Heart right ventricle (tissue), 16 donors: ENCODE data around the gene UBE4B. TPM values are rescaled to one million over a fixed set of nuclear protein-coding genes. Genes with fewer than 3 reads are reported as not detected.

Source experiments
- ATAC-seq, 8 donors: fragments of 200-7000 bp; cut with Tn5 transposase; one replicate each; pipeline ENCODE4 v1.9.1; 2020; ENCODE audit warnings: mild to moderate bottlenecking in 8 of 8, moderate library complexity in 8 of 8, moderate number of reproducible peaks in 1 of 8
- DNase-seq, 2 donors: peaks; one replicate each; pipeline ENCODE4 v3.0.0-alpha.2; 2020
- H3K27ac ChIP-seq, 10 donors: fragments of 200-600 bp; sonication (generic) in 2 of 10; one replicate each; pipeline versions ENCODE4 v1.5.0 to v1.8.0; 2020 to 2022; ENCODE audit warnings: mild to moderate bottlenecking in 3 of 10
- H3K27me3 ChIP-seq, 7 donors: fragments of 200-600 bp; one replicate each; pipeline ENCODE4 v1.8.0; 2021 to 2022; ENCODE audit warnings: mild to moderate bottlenecking in 2 of 7
- H3K36me3 ChIP-seq, 9 donors: fragments of 200-600 bp; sonication (generic) in 1 of 9; one replicate each; pipeline versions ENCODE4 v1.5.0 to v1.8.0; 2020 to 2022; ENCODE audit warnings: mild to moderate bottlenecking in 2 of 9
- H3K4me1 ChIP-seq, 9 donors: fragments of 200-600 bp; sonication (generic) in 1 of 9; one replicate each; pipeline versions ENCODE4 v1.5.0 to v1.8.0; 2020 to 2022; ENCODE audit warnings: mild to moderate bottlenecking in 4 of 9
- H3K4me3 ChIP-seq, 10 donors: fragments of 200-600 bp; sonication (generic) in 2 of 10; one replicate each; pipeline versions ENCODE4 v1.5.0 to v1.8.0; 2020 to 2022; ENCODE audit warnings: mild to moderate bottlenecking in 7 of 10, moderate library complexity in 2 of 10
- H3K9me3 ChIP-seq, 11 donors: fragments of 200-600 bp in 10 of 11; sonication (generic) in 2 of 11; one replicate each; pipeline versions ENCODE4 v1.5.0 to v1.8.0; 2013 to 2022; ENCODE audit warnings: mild to moderate bottlenecking in 2 of 11, control low read depth in 1 of 11, moderate library complexity in 1 of 11
- CTCF ChIP-seq, 9 donors: fragments of 200-600 bp; sonication (generic) in 2 of 9; IDR thresholded peaks; one replicate each; pipeline versions ENCODE4 v1.5.0 to v1.8.0; 2021 to 2022; ENCODE audit warnings: antibody characterized with exemption in 9 of 9, mild to moderate bottlenecking in 5 of 9, moderate library complexity in 1 of 9
- WGBS, 2 donors: extraction: QIAGEN DNeasy Blood & Tissue Kit; methylation state at CpG; one replicate each; pipeline ENCODE4 v1.1.7; 2013; ENCODE audit warnings: inconsistent platforms in 1 of 2; 5-methylcytosine and 5-hydroxymethylcytosine counted together
- intact Hi-C, 10 donors: fragments of 100-400 bp; cut with DNase I; formaldehyde crosslinking; loops; one replicate each; pipeline versions ENCODE4 v1.11.1 to v1.14.2; 2022
- polyA plus RNA-seq, 2 donors: library from polyadenylated mRNA; stranded (reverse); fragments of 200-250 nt; gene quantifications; one replicate each; pipeline ENCODE4 v1.2.3, GENCODE V29; 2013
- total RNA-seq, 10 donors: library from RNA; stranded (reverse); fragmentation: NEBNext Ultra II Directional in 3 of 10; extraction: Animal tissue kit (Norgen Biotek cat#: 25700) in 3 of 10; gene quantifications; one replicate each; pipeline versions ENCODE4 v1.2.1 to v1.2.4, GENCODE V29; 2021 to 2023
- donor health status: Arrhythmogenic right ventricular cardiomyopathy.
- donor health status: ischemic (EF 13 %, LVEDD 7.1; RV severe dilation, severe dysfunction).
- donor health status: healthy with polysubstance abuse.
- donor health status: DM: no; HTN: yes; CAD: no.
- donor health status: DM: no; HTN: no; CAD: no.
- donor health status: ischemic (EF 25% LVEDD 6.9; RV normal size, moderate dysfunction).
- donor health status: ischemic (EF 25% LVEDD 5.7; RV mildly dilated, moderate dysfunction).
- donor health status: healthy.
- donor health status: DM: yes; HTN: yes; CAD: no.
- donor health status: Ischemic cardiomyopathy.
- donor health status: ischemic (EF 35%, LVEDD 5.7; RV mildly dilated, moderate dysfunction).
- donor health status: nonischemic (EF 11% LVEDD 7.7; RV severe dilation, severe dysfunction).
- donor health status: DM: yes; HTN: yes; CAD: no.
- donor health status: PGD.
- donor health status: ischemic (EF 29% LVEDD 5.4; RV normal size, mild dysfunction).
- donor health status: nonischemic (EF 23%, LVEDD 6.1; RV moderate dilation, normal function).

The UBE4B gene
- total and polyA plus RNA-seq, 12 donors = 18.3 to 87.3 (median 67.8) TPM

GRCh38 chr1:10132316-10132715, 99.6 kb downstream of the UBE4B start:
- Histone ChIP-seq H3K9me3 (no peaks in the 10 kb centered on the region), H3K4me1 (no peaks in the 10 kb centered on the region), H3K4me3 (no peak overlapping the region), H3K36me3 (peaks cover 0 to 100% (median 67%) of the 10 kb centered on the region in 9 donors), H3K27ac (no peak overlapping the region), H3K27me3 (no peaks in the 10 kb centered on the region)
- DNase-seq (no peak), ATAC-seq (no peak)
- intact Hi-C loops = no loop called here
- TF ChIP-seq CTCF (IDR thresholded peaks at IDR 0.05) = no peak
- WGBS, 2 donors = 97 to 100% methylated on average over 6 of the region's 6 CpGs

GRCh38 chr1:10132852-10133251, 100.1 kb downstream of the UBE4B start:
- ATAC-seq (no peak), DNase-seq (no peak)
- peaks cover 0 to 100% (median 63%) of the 10 kb centered on the region in 9 donors for H3K36me3 ChIP-seq
- no peak for TF ChIP-seq CTCF (IDR thresholded peaks at IDR 0.05)
- H3K9me3 ChIP-seq = no peaks in the 10 kb centered on the region
- H3K27ac ChIP-seq = no peak overlapping the region
- intact Hi-C loops = no loop called here
- H3K4me3 ChIP-seq = no peak overlapping the region
- 87 to 90% methylated on average over 10 of the region's 10 CpGs for WGBS, 2 donors
- no peaks in the 10 kb centered on the region for H3K4me1 ChIP-seq
- no peaks in the 10 kb centered on the region for H3K27me3 ChIP-seq

- no peak for TF ChIP-seq CTCF (IDR thresholded peaks at IDR 0.05)
- Histone ChIP-seq H3K4me3 (no peak overlapping the region), H3K9me3 (no peaks in the 10 kb centered on the region), H3K36me3 (peaks cover 0 to 100% (median 32%) of the 10 kb centered on the region in 9 donors), H3K27me3 (no peaks in the 10 kb centered on the region), H3K27ac (no peak overlapping the region), H3K4me1 (no peaks in the 10 kb centered on the region)
- no peak for ATAC-seq
- 96 to 98% methylated on average over 3 of the region's 3 CpGs for WGBS, 2 donors
- intact Hi-C loops = no loop called here
- DNase-seq = no peak
These were observed 108.2 kb downstream of the UBE4B start for GRCh38 chr1:10140981-10141380.

- intact Hi-C loops = no loop called here
- H3K27ac ChIP-seq = no peak overlapping the region
- no peaks in the 10 kb centered on the region for H3K9me3 ChIP-seq
- ATAC-seq = no peak
- peaks cover 0 to 6% (median 0%) of the 10 kb centered on the region in 9 donors for H3K4me1 ChIP-seq
- no peak for TF ChIP-seq CTCF (IDR thresholded peaks at IDR 0.05)
- DNase-seq = no peak
- 93 to 97% methylated on average over 7 of the region's 7 CpGs for WGBS, 2 donors
- H3K27me3 ChIP-seq = no peaks in the 10 kb centered on the region
- peaks cover 0 to 100% (median 26%) of the 10 kb centered on the region in 9 donors for H3K36me3 ChIP-seq
- H3K4me3 ChIP-seq = no peak overlapping the region
These were observed 111.3 kb downstream of the UBE4B start for GRCh38 chr1:10143961-10144485.
